Upper lobe of left lung (tissue), 6 donors: ENCODE results near the gene BCKDHA. TPM values are rescaled to one million over a fixed set of nuclear protein-coding genes. Genes with fewer than 3 reads are reported as not detected.

Experiments
- ATAC-seq, 2 donors: fragments of 200-7000 bp; cut with Tn5 transposase; one replicate each; pipeline ENCODE4 v1.9.1; 2022; ENCODE audit warnings: mild to moderate bottlenecking in 2 of 2, moderate library complexity in 2 of 2; ENCODE audit not compliant: low FRiP score in 2 of 2
- DNase-seq, 2 donors: peaks; one replicate each; pipeline ENCODE4 v3.0.0-alpha.2; 2019 to 2020
- H3K27ac ChIP-seq, 4 donors: fragments of 200-600 bp; sonication (generic); one replicate each; pipeline ENCODE4 v1.5.1; 2016 to 2019
- H3K27me3 ChIP-seq, 4 donors: fragments of 200-600 bp; sonication (generic); one replicate each; pipeline ENCODE4 v1.5.1; 2017 to 2019
- H3K36me3 ChIP-seq, 4 donors: fragments of 200-600 bp; sonication (generic); one replicate each; pipeline ENCODE4 v1.5.1; 2016 to 2019
- H3K4me1 ChIP-seq, 4 donors: fragments of 200-600 bp; sonication (generic); one replicate each; pipeline ENCODE4 v1.5.1; 2018 to 2019
- H3K4me3 ChIP-seq, 4 donors: fragments of 200-600 bp; sonication (generic); one replicate each; pipeline ENCODE4 v1.5.1; 2017 to 2019; ENCODE audit warnings: mild to moderate bottlenecking in 2 of 4, moderate library complexity in 1 of 4
- H3K9me3 ChIP-seq, 4 donors: fragments of 200-600 bp; sonication (generic); one replicate each; pipeline ENCODE4 v1.5.1; 2018 to 2019
- EP300 ChIP-seq, 4 donors: sonication (generic); formaldehyde crosslinking; IDR thresholded peaks; one replicate each; pipeline ENCODE4 v1.5.1; 2017; ENCODE audit warnings: antibody characterized with exemption in 4 of 4, control low read depth in 2 of 4
- POLR2A ChIP-seq, 4 donors: fragments of 450-650 bp; IDR thresholded peaks; one replicate each; pipeline ENCODE4 v1.5.1; 2016 to 2017; ENCODE audit warnings: antibody characterized with exemption in 4 of 4, mild to moderate bottlenecking in 2 of 4
- POLR2AphosphoS5 ChIP-seq, 2 donors: sonication (generic); formaldehyde crosslinking; IDR thresholded peaks; one replicate each; pipeline ENCODE4 v1.5.1; 2017; ENCODE audit warnings: antibody characterized with exemption in 2 of 2
- WGBS, 2 donors: methylation state at CpG; one replicate each; pipeline ENCODE4 v1.1.5; 2017 to 2018; 5-methylcytosine and 5-hydroxymethylcytosine counted together
- total RNA-seq, 6 donors: library from RNA; depleted of rRNA in 4 of 6; stranded (reverse); fragments of >200 nt in 4 of 6; gene quantifications; one replicate each; pipeline versions ENCODE4 v1.1.0 to v1.2.1, GENCODE V29; 2016 to 2021
- TF ChIP-seq, protein P1 (sequence below), 6 experiments: fragments of 450-650 bp in 4 of 6; fragments of 200-600 bp in 2 of 6; sonication (generic) in 2 of 6; IDR thresholded peaks; one replicate each; pipeline ENCODE4 v1.5.1; 2016 to 2019; ENCODE audit warnings: antibody characterized with exemption in 6 of 6
- donor health status: DM: no; HTN: no; CAD: no; lungs with moderate emphysema.
- donor health status: DM: no; HTN: yes; CAD: no; lungs with severe emphysema.

The BCKDHA gene
- total RNA-seq, 6 donors from 2014 or later: 28.4 to 71.7 (median 63.3) TPM

DNA sequence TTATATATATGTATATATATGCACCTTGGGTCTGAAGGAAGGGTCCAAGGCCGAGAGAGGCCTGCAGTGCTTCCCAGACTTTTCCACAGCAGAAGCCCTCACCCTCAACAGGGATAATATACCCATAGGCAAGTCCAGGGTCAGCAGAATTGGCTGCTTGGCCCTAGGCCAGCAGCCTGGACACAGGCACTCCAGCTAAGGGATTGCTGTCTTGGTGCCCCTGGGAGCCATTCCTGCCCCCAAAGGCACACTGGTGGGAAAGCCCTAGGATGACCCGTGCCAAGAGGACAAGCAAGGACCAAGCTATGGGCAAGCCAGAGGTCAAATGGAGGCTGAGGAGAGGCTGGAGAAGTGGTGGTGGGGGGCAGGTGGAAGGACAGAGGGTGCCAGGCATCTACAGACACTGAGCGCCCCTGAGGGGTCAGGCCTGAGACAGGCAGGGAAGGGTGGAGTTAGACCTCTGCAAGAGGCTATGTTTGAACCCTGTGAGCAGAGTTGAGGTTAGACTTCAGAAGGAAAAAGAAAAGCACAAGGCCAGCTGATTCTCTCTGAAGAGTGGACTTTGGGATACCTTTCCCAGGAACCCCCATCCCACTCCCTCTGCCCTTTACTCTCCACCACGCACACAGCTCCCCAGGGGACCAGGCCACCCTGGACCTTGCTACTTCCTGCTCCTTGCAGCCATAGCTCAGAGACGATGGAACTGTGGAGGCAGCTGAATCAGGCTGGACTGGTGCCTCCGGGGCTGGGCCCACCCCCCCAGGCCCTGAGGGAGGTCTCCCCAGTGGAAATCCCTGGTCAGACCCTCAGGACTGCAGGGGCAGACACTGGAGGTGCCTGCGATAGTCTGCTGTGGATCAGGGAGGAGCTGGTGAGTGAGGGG, 45.1 kb downstream of the BCKDHA start, which contains the start of gene ERICH4:
Gene ERICH4, plus strand, starts transcription at position 684 of the 883 bp plus-strand sequence. Its CDS starts 14 bp downstream, at position 698.
- ATAC-seq (no peak), DNase-seq (no peak)
- TF ChIP-seq POLR2AphosphoS5 (IDR thresholded peaks at IDR 0.05) (no peak), EP300 (IDR thresholded peaks at IDR 0.05) (no peak), POLR2A (IDR thresholded peaks at IDR 0.05) (no peak)
- TF ChIP-seq, protein P1, sequence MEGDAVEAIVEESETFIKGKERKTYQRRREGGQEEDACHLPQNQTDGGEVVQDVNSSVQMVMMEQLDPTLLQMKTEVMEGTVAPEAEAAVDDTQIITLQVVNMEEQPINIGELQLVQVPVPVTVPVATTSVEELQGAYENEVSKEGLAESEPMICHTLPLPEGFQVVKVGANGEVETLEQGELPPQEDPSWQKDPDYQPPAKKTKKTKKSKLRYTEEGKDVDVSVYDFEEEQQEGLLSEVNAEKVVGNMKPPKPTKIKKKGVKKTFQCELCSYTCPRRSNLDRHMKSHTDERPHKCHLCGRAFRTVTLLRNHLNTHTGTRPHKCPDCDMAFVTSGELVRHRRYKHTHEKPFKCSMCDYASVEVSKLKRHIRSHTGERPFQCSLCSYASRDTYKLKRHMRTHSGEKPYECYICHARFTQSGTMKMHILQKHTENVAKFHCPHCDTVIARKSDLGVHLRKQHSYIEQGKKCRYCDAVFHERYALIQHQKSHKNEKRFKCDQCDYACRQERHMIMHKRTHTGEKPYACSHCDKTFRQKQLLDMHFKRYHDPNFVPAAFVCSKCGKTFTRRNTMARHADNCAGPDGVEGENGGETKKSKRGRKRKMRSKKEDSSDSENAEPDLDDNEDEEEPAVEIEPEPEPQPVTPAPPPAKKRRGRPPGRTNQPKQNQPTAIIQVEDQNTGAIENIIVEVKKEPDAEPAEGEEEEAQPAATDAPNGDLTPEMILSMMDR (IDR thresholded peaks at IDR 0.05): no peak
- Histone ChIP-seq H3K36me3 (peaks cover 0 to 6% (median 2%) of the 10 kb centered on the region in 4 donors), H3K9me3 (no peaks in the 10 kb centered on the region), H3K4me3 (no peak within 1 kb of the TSS), H3K27me3 (no peaks in the 10 kb centered on the region), H3K4me1 (peaks cover 4 to 26% (median 12%) of the 10 kb centered on the region in 4 donors), H3K27ac (no peak within 1 kb of the TSS)
- WGBS, 2 donors: 76 to 79% methylated on average over 7 of the region's 7 CpGs

DNA sequence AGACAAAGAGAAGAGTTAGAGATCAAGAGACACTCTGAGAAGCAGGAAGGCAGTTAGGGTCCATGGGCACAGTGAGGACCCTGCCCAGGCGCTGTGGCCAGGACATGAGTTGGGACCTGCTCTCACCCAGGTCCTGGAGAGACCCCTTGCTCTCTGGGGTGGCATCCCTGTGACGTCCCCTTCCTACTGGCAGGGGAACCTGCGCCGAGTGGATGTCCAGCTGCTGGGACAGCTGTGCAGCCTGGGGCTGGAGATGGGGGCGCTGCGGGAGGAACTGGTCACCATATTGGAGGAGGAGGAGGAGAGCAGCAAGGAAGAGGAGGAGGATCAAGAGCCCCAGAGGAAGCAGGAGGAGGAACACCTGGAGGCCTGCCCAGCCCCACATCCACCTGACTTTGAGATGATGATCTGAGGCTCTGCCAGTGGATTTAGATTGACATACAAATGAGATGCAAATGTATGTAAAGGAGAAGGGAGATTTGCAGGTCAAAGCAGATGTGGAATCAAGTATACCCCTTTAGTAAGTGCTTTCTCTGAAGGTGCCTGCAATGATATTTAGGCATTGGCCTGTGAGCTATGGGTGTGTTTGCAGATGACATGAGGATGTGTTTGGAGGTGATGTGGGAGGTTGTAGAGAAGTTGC, 46.3 kb downstream of the BCKDHA start:
- no peak for TF ChIP-seq POLR2AphosphoS5 (IDR thresholded peaks at IDR 0.05)
- no peak for TF ChIP-seq POLR2A (IDR thresholded peaks at IDR 0.05)
- TF ChIP-seq, protein P1 (IDR thresholded peaks at IDR 0.05): no peak
- TF ChIP-seq EP300 (IDR thresholded peaks at IDR 0.05): no peak
- WGBS, 2 donors: 72 to 77% methylated on average over 6 of the region's 6 CpGs
- Histone ChIP-seq H3K9me3 (no peaks in the 10 kb centered on the region), H3K4me3 (no peak overlapping the region), H3K4me1 (peaks cover 8 to 18% (median 11%) of the 10 kb centered on the region in 4 donors), H3K36me3 (no peaks in the 10 kb centered on the region), H3K27me3 (no peaks in the 10 kb centered on the region), H3K27ac (no peak overlapping the region)
- DNase-seq (no peak), ATAC-seq (no peak)

DNA sequence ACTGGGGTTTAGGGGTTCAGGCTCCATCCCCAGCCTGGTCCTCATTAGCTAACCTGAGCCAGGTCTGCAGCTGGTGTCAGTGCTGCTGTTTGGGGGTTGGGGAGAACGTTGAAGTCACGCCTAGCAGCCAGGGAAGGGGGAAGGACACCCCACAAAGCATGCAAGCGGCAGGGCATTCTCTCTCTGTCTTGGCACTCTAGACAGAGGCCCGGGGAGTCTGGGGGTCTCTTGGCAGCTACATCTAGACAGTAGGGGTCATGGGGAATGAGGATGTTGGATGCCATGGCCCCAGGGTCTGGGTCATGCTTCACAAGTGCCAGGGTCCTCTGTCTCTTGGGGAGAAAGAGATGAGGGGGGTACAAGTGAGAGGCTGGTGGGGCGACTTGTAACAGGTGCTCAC, 48.0 kb downstream of the BCKDHA start:
- Histone ChIP-seq H3K27me3 (no peaks in the 10 kb centered on the region), H3K4me3 (no peak overlapping the region), H3K4me1 (peaks cover 5 to 18% (median 11%) of the 10 kb centered on the region in 4 donors), H3K9me3 (no peaks in the 10 kb centered on the region), H3K27ac (no peak overlapping the region), H3K36me3 (no peaks in the 10 kb centered on the region)
- TF ChIP-seq EP300 (IDR thresholded peaks at IDR 0.05) (no peak), POLR2A (IDR thresholded peaks at IDR 0.05) (no peak)
- TF ChIP-seq, protein P1 (IDR thresholded peaks at IDR 0.05): no peak
- no peak for ATAC-seq
- 63 to 72% methylated on average over 5 of the region's 5 CpGs for WGBS, 2 donors
- DNase-seq: no peak

DNA sequence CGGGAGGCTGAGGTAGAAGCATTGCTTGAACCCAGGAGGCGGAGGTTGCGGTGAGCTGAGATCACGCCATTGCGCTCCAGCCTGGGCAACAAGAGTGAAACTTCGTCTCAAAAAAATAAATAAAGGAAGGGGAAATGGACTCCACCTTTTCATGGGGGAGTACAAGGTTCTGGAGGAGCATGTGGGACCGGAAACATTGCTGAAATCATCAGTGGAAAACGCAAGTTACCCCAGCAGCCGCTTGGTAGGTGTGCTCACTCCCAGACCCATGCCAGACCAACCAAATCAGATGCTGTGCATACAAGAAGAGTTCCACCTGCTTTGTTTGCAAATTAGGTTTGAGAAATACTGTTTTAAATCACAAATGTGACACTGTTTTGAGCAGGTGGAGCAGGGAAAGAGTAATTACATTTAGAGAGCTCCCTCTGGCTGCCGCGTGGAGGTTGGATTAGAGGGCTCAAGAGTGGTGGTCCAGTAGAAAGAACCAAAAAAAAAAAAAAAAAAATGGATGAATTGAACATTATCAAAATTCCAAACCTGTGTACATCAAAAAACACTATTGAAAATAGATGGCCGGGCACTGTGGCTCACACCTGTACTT, 50.2 kb downstream of the BCKDHA start:
- H3K27ac ChIP-seq: peak overlapping the region; percentile 38 to 71 (median 50)
- TF ChIP-seq POLR2AphosphoS5 (IDR thresholded peaks at IDR 0.05) (no peak), POLR2A (IDR thresholded peaks at IDR 0.05) (no peak), EP300 (IDR thresholded peaks at IDR 0.05) (no peak)
- TF ChIP-seq, protein P1 (IDR thresholded peaks at IDR 0.05): no peak
- H3K9me3 ChIP-seq: no peaks in the 10 kb centered on the region
- no peaks in the 10 kb centered on the region for H3K27me3 ChIP-seq
- no peak for ATAC-seq
- 36 to 54% methylated on average over 12 of the region's 12 CpGs for WGBS, 2 donors
- peaks cover 5 to 12% (median 11%) of the 10 kb centered on the region in 4 donors for H3K4me1 ChIP-seq
- H3K36me3 ChIP-seq: no peaks in the 10 kb centered on the region
- no peak for DNase-seq
- H3K4me3 ChIP-seq: peak overlapping the region in 3 of 4 donors; percentile 29 to 43 (median 39)
